GM18499 (cell line): ENCODE results near the gene RANBP6.
"Not testable (repeated sequence)": the region's sequence is repeated elsewhere in the genome, so short reads cannot be mapped to it uniquely, and the experiment has no call there.

Experiments
- ATAC-seq: cut with Tn5 transposase; IDR thresholded peaks from one replicate; pipeline ENCODE4 v1.9.1; 2021; ENCODE audit warnings: moderate number of reproducible peaks; ENCODE audit not compliant: insufficient read depth, unreplicated experiment

The RANBP6 gene

DNA sequence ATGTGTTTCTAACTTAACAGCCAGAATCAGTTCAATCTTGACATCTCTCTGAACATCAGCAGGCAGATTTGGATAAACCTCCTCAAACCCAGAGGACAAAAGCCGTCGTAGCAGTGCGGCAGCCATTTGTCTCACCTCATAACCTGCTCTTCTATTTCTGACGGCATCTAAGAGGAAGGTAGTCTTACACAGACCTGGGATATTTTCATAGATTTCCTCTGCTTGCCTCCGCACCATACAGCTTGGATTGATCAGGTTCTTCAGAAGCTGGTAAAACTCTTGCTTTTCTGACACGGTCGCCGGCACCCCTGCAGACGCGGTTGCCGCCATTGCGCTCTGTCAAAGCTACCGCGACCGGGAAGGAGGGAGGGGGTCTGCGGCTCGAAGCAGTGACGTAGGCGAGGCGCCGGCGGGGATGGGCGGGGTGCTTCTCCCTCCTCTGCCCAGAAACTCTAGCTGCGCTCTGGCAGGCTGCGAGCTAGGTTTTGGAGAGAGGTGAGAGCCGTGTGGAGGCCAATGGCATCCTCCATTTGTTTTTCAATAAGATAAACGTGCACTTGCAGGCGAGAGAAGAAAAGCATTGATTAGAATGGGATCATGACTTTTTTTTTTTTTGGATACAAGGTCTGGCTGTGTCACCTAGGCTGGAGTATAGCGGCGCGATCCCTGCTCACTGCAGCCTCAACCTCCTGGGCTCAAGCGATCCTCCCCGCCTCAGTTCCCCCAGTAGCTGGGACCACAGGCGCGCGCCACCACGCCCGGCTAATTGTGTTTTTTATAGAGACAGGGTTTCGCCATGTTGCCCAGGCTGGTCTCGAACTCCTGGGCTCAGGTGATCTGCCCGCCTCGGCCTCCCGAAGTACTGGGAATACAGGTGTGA is at the start of gene RANBP6:
TSS of gene RANBP6 (minus strand) at position 347 of the 880 bp plus-strand sequence. CDS start at position 330, 17 bp downstream.
- peak; percentile 55 for ATAC-seq

GRCh38 chr9:6063146-6063545 is 47.7 kb upstream of the RANBP6 start:
- not testable (repeated sequence) for ATAC-seq

GRCh38 chr9:6055666-6056065 is 40.2 kb upstream of the RANBP6 start:
- no peak for ATAC-seq

DNA sequence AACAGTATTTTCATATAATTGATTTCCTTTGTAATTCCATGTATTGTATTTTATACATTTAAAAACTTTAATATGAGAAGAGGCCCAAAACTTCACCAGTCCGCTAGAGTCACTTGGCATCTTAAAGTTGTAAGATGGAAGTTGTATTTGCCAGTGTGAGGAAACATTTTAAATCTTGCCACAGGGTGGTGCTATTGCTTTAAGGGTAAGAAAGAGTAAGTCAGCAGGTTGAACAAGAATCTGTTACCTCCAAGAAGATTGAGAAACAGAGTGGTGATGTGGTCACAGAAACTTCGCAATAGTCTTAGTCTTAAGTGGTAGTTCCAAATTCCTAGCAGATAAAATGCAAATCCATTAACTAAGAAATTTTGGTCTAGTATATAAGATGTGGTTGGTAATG is 39.8 kb upstream of the RANBP6 start:
- no peak for ATAC-seq

DNA sequence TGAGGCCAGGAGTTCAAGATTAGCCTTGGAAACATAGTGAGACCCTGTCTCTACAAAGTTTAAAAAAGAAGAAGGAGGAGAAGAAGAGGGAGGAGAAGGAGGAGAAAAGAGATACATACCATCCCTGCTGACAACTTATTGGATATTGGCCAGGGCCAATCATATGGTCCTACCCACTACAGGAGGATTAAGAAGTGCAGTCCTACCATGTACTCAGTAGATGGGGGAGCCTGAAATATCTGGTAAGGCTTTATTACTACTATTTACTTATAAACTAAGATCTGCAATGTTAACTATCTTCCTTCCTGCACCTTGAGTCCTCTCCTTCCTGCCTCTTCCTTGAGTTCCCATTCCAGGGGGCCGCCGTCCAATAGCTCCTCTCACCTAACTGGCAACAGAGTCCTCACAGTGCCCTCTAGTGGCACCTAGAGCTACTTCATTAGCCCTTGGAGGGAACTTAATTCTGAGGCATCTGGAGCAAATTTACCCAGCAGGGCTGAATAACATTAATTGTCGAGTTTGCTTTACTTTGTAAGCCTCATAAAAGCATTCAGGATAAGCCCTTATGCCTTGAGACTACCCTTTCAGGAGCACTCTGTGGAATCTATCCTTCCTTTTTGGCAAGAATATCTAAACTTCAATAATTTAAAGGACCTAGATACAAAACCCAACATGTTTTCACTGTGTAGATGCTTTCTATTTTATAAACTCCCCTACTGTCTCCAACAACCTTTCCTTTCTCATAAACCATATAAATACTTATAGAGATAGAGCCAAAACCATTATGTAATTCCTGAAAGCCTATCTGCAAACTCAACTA is 39.1 kb upstream of the RANBP6 start:
- no peak for ATAC-seq

DNA sequence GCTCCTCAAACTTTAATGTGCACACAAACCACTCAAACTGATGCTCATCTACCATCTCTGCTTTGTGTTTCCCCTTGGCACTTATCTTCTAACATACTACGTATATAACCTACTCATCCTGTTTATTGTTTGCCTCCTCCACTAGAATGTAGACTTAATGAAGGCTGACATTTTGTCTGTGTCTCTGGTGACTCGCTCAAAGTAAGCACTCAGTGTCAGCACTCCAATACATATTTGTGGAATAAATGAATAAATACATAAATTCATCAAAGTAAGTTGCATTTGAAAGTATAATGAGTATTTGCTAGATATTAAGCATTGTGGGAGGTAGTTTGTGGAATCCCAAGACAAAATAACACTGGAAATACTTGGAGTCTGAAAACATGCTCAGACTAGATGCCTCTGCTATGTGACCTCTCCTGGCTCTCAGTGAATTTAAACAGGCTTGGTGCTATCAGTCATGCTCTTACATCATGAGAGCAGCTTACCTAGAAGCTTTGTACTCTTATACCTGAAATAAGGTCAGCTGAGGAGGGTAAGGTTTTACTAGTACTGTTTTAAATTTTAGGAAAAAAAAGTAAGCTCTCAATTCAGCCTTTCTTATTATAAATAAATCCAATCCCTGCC is 37.0 kb upstream of the RANBP6 start:
- no peak for ATAC-seq

DNA sequence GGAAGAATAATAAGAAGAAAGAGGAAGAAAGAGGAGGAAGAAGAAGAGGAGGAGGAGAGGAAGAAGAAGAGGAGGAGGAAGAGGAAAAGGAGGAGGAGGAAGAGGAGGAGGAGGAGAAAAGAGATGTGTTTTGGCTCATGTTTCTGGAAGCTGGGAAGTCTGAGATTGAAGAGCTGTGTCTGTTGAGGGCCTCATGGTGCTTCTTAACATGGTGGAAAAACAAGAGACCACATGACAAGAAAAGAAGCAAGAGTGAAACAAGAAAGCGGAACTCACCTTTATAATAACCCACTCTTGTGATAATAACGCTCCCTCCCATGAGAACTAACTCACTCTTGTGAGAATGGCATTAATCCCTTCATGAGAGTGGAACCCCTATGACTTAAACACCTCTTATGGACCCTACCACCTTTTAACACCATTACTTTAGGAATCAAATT is 36.1 kb upstream of the RANBP6 start:
- no peak for ATAC-seq

- no peak for ATAC-seq
Measured at GRCh38 chr9:6049798-6050197, 34.4 kb upstream of the RANBP6 start.

- ATAC-seq: no peak
Measured at GRCh38 chr9:6048039-6048438, 32.6 kb upstream of the RANBP6 start.

- no peak for ATAC-seq
Measured at GRCh38 chr9:6047020-6047419, 31.6 kb upstream of the RANBP6 start.

DNA sequence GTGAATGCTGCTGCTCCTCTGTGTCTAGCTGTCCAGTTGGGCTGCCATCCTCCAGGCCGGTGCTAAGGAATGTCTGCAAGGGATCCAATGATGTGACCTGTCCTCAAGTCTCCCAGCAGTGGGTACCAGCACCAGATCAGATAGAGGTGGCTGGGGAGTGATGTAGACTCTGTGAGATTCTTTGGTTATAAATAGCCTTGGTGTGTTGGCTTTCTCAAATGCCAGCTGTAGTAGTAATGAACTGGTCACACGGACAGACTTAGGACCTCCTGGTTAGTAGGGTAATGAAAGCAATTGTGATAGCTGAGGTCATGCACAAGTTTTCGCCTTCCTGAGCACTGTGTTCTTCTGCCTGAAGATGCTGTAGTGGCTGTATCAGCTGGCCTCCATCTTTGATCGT is 29.9 kb upstream of the RANBP6 start:
- no peak for ATAC-seq

- ATAC-seq: no peak
Measured at GRCh38 chr9:6040077-6040476, 24.7 kb upstream of the RANBP6 start.

DNA sequence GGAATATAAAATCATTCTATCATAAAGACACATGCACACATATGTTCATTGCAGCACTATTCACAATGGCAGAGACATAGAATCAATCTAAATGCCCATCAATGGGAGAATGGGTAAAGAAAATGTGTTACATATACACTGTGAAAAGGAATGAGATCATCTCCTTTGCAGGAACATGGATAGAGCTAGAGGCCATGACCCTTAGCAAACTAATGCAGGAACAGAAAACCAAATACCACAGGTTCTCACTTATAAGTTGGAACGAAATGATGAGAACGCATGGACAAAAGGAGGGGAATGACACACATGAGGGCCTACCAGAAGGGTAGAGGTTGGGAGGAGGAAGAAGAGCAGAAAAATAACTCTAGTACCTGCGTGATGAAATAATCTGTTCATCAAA is 21.0 kb upstream of the RANBP6 start:
- no peak for ATAC-seq

- no peak for ATAC-seq
Measured at GRCh38 chr9:6034954-6035353, 19.5 kb upstream of the RANBP6 start.

GRCh38 chr9:6029604-6030274 is 14.3 kb upstream of the RANBP6 start:
- ATAC-seq: no peak

GRCh38 chr9:6024035-6024554 is 8.7 kb upstream of the RANBP6 start:
- no peak for ATAC-seq

DNA sequence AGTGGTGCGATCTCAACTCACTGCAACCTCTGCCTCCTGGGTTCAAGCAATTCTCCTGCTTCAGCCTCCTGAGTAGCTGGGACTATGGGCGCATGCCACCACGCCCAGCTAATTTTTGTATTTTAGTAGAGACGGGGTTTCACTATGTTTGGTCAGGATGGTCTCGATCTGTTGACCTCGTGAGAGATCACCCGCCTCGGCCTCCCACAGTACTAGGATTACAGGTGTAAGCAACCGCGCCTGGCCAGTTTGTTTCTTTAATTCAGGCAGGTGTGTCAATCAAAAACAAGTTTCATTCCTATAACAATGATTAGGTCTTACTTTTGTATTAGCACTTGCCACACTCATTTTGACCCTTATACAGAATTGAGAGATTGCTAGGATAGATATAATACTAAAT is 1.6 kb upstream of the RANBP6 start:
- not testable (repeated sequence) for ATAC-seq

GRCh38 chr9:6014670-6015270 is 654 bp downstream of the RANBP6 start:
- ATAC-seq: no peak

GRCh38 chr9:6008169-6008979 is 7.0 kb downstream of the RANBP6 start:
- ATAC-seq: peak; percentile 47
